ENCODE results near the gene SYK.
A peak's percentile ranks its signal among the peaks of the same experiment; 100 is the strongest.

The SYK gene

DNA sequence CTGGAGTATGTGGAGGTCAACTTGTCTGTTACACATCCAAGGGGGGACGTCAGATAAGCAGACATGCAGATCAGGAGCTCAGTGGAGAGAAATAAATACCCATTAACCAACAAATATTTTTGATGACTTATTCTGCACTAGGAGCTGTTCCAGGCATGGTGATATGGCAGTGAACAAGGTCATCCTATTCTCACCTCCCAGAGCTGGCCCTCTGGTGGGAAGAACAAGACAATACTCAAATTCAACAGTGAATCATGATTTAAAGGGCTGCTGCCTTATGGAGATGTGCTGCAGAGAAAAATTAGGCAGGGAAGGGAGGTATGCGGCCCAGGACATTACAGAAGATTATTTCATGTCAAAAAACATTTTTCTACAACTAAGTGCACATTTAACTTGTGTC is 36.5 kb downstream of the SYK start:
- no peak overlapping the region for H3K27ac Mint-ChIP-seq
- ATAC-seq (replicated peaks): no peak

DNA sequence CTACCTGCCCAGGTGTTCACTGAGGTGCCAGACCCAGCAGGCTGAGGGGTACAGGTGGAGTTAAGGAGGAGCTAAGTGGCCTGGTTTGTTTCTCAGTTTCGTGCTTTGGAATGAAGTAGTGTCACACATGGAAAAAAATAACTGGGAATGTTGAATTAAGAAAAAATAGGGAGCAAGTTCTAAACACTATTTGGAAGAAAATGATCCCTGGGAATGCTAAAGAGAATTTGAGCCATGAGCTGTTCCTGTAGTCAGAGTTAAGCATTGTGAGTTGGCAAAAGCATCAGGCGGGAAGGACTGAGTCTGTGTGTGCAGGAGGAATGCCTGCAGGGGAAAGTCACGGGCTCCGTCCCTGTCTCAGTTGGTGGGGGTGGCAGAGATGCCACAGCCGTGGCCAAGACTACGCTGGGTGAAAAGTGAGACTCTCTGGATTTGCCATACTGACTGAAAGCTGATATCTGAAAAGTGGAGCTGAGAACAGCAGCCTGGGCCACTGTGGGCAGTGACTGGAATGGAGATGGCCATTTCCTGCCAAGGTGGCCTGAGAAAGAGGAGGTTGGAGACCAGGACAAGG is 37.0 kb downstream of the SYK start:
- peaks cover 17 to 36% of the 10 kb centered on the region in 2 donors for H3K27me3 Mint-ChIP-seq
- no peaks in the 10 kb centered on the region for H3K36me3 Mint-ChIP-seq (ENCODE audit: insufficient read depth)
- DNase-seq: no peak
- ATAC-seq (replicated peaks): no peak
- no peak overlapping the region for H3K4me3 Mint-ChIP-seq
- no peaks in the 10 kb centered on the region for H3K9me3 Mint-ChIP-seq
- no peaks in the 10 kb centered on the region for H3K4me1 Mint-ChIP-seq (ENCODE audit: low read depth in 2 of 2)
- H3K27ac Mint-ChIP-seq: no peak overlapping the region

More for the DNA sequence above, 36.5 kb downstream of the SYK start:
- Mint-ChIP-seq H3K27me3 (peaks cover 17 to 42% of the 10 kb centered on the region in 2 donors), H3K4me3 (no peak overlapping the region), H3K9me3 (no peaks in the 10 kb centered on the region), H3K4me1 (ENCODE audit: low read depth in 2 of 2) (no peaks in the 10 kb centered on the region), H3K36me3 (ENCODE audit: insufficient read depth) (no peaks in the 10 kb centered on the region)
- no peak for DNase-seq

DNA sequence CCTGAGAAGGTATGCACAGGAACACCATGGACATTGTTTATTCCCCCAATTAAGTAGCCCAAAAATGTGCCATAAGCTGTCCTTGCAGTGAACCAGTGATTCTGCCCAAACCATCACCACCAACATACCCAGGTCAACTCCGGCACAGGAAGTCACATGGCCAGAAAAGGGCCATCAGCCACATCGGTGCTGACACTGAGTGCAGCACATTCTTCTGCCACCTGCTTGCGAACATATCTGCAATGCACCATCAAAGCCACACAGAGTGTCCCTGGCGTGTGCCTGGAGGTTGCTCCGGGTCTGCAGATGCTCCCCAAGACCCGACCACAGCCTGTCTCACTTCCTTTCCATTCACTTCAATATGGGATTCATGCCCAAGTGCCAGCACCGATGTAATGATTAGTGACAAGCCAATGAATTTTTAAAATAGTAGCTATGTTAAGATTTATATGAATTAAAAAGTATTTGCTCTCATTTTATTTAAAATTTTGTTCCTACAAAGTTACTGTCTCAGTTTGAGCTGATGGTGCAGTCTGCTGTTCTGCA is 37.6 kb downstream of the SYK start:
- no peak overlapping the region for H3K4me3 Mint-ChIP-seq
- H3K27me3 Mint-ChIP-seq: peaks cover 17 to 30% of the 10 kb centered on the region in 2 donors
- no peaks in the 10 kb centered on the region for H3K36me3 Mint-ChIP-seq (ENCODE audit: insufficient read depth)
- no peak for ATAC-seq (replicated peaks)
- no peak overlapping the region for H3K27ac Mint-ChIP-seq
- no peak for DNase-seq
- H3K4me1 Mint-ChIP-seq (ENCODE audit: low read depth in 2 of 2): no peaks in the 10 kb centered on the region
- H3K9me3 Mint-ChIP-seq: no peaks in the 10 kb centered on the region

DNA sequence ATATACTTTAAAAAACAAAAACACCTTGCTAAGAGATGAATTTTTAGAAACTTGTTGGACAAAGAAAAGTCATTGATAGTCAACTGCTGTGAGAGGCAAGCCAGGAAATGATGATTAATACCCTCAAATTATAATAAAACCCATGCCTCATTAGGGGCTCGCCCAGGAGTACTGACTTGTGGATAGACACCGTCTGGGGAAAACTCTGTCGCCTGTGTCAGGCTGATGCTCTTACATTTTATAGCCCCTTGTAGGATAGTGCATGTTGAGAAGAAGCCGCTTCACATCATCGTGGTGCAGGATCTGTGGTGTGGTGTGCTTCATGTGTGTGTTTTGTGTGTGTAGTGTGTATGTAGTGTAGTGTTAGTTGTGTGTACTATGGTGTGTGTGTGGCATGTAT is 39.1 kb downstream of the SYK start:
- ATAC-seq (replicated peaks) (no peak), DNase-seq (no peak)
- peaks cover 4 to 16% of the 10 kb centered on the region in 2 donors for H3K27me3 Mint-ChIP-seq
- no peak overlapping the region for H3K27ac Mint-ChIP-seq
- no peaks in the 10 kb centered on the region for H3K9me3 Mint-ChIP-seq
- H3K4me1 Mint-ChIP-seq (ENCODE audit: low read depth in 2 of 2): no peaks in the 10 kb centered on the region
- H3K4me3 Mint-ChIP-seq: no peak overlapping the region
- H3K36me3 Mint-ChIP-seq (ENCODE audit: insufficient read depth): no peaks in the 10 kb centered on the region

- DNase-seq (no peak), ATAC-seq (replicated peaks) (no peak)
- Mint-ChIP-seq H3K36me3 (ENCODE audit: insufficient read depth) (no peaks in the 10 kb centered on the region), H3K9me3 (no peaks in the 10 kb centered on the region), H3K4me3 (no peak overlapping the region), H3K27ac (no peak overlapping the region), H3K4me1 (ENCODE audit: low read depth in 2 of 2) (no peaks in the 10 kb centered on the region), H3K27me3 (peaks cover 4 to 15% of the 10 kb centered on the region in 2 donors)
Measured at GRCh38 chr9:90841213-90841612, 39.6 kb downstream of the SYK start.

DNA sequence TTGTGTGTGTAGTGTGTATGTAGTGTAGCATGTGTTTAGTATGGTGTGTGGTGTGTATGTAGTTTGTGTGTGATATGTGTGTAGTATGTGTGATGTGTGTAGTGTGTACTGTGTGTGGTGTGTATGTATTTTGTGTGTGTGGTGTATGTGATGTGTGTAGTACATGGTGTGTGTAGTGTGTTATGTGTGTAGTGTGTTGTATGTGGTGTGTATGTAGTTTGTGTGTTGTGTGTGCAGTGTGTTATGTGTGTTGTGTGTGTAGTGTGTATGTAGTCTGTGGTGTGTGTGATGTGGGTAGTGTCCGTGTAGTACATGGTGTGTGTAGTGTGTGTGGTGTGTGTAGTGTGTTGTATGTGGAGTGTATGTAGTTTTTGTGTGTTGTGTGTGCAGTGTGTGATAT is 40.0 kb downstream of the SYK start:
- no peak overlapping the region for H3K27ac Mint-ChIP-seq
- H3K9me3 Mint-ChIP-seq: no peaks in the 10 kb centered on the region
- H3K27me3 Mint-ChIP-seq: peaks cover 4 to 15% of the 10 kb centered on the region in 2 donors
- H3K4me1 Mint-ChIP-seq (ENCODE audit: low read depth in 2 of 2): no peaks in the 10 kb centered on the region
- no peak for DNase-seq
- H3K4me3 Mint-ChIP-seq: no peak overlapping the region
- ATAC-seq (replicated peaks): no peak
- H3K36me3 Mint-ChIP-seq (ENCODE audit: insufficient read depth): no peaks in the 10 kb centered on the region

GRCh38 chr9:90842176-90842777 is 40.7 kb downstream of the SYK start:
- Mint-ChIP-seq H3K9me3 (no peaks in the 10 kb centered on the region), H3K27me3 (peaks cover 4 to 16% of the 10 kb centered on the region in 2 donors)

GRCh38 chr9:90842996-90843395 is 41.4 kb downstream of the SYK start:
- DNase-seq: no peak
- Mint-ChIP-seq H3K27ac (no peak overlapping the region), H3K4me1 (ENCODE audit: low read depth in 2 of 2) (no peaks in the 10 kb centered on the region), H3K9me3 (no peaks in the 10 kb centered on the region), H3K4me3 (no peak overlapping the region), H3K27me3 (peaks cover 0 to 16% of the 10 kb centered on the region in 2 donors), H3K36me3 (ENCODE audit: insufficient read depth) (no peaks in the 10 kb centered on the region)
- ATAC-seq (replicated peaks): peak; percentile 24

More at GRCh38 chr9:90842176-90842777, 40.7 kb downstream of the SYK start:
- no peaks in the 10 kb centered on the region for H3K4me1 Mint-ChIP-seq (ENCODE audit: low read depth in 2 of 2)
- no peak for ATAC-seq (replicated peaks)
- DNase-seq: no peak
- no peak overlapping the region for H3K4me3 Mint-ChIP-seq
- no peaks in the 10 kb centered on the region for H3K36me3 Mint-ChIP-seq (ENCODE audit: insufficient read depth)
- no peak overlapping the region for H3K27ac Mint-ChIP-seq

DNA sequence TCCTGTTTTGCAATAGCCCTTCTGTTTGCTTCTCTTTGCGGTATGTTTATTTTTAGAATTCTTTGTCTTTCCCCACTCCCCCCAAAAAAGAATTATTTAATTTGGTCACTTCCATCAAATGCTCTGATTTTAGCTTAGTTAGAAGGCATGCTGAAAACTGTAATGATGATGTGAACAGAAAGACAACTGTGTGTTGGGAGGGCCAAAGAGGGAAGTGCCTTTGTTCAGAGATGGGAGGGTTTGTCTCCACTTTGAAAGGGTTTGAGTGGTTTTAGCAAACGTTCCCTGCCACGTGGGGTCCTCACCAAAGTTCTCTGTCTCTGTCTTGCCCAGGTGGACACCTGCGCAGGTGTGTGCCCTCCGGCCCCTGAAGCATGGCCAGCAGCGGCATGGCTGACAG is 41.9 kb downstream of the SYK start:
- ATAC-seq (replicated peaks) (no peak), DNase-seq (no peak)
- Mint-ChIP-seq H3K4me1 (ENCODE audit: low read depth in 2 of 2) (no peaks in the 10 kb centered on the region), H3K27ac (no peak overlapping the region), H3K9me3 (no peaks in the 10 kb centered on the region), H3K27me3 (peaks cover 2 to 22% of the 10 kb centered on the region in 2 donors), H3K4me3 (no peak overlapping the region), H3K36me3 (ENCODE audit: insufficient read depth) (no peaks in the 10 kb centered on the region)

- ATAC-seq (replicated peaks) (no peak), DNase-seq (no peak)
- Mint-ChIP-seq H3K9me3 (no peaks in the 10 kb centered on the region), H3K4me3 (no peak overlapping the region), H3K27ac (no peak overlapping the region), H3K36me3 (ENCODE audit: insufficient read depth) (no peaks in the 10 kb centered on the region), H3K27me3 (peaks cover 6 to 28% of the 10 kb centered on the region in 2 donors), H3K4me1 (ENCODE audit: low read depth in 2 of 2) (no peaks in the 10 kb centered on the region)
Measured at GRCh38 chr9:90844326-90844725, 42.7 kb downstream of the SYK start.

DNA sequence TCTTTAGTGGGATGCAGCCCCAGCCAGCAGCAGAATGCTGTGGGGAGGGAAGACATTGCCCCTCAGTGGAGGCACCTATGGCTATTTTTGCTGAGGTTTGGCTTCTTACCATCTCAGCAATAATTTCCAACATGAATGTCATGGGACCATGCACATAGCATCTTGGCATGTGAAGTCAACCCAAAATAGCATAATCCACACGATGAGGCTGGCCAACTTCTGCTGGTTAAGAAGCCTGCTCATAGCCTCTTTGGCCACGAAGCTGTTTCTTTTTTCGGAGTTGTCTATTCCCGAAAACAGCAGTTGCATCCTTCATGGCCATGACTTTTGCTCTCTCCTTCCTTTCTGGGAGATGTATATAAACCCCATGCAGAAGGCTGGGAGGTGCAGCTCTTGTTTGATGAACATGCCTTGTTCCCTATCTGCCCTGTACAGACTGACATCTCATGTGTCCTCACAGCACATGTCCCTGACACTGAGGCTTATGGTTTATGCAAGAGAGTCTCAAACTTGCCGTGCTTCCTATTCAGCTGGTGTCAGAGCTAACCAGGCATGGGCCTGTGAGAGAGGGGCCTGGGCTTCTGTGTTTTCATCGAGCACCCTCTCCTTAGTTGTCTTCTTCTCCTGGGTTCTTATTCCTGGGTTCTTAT is 45.3 kb downstream of the SYK start:
- no peak overlapping the region for H3K27ac Mint-ChIP-seq
- peaks cover 6 to 28% of the 10 kb centered on the region in 2 donors for H3K27me3 Mint-ChIP-seq
- no peak overlapping the region for H3K4me3 Mint-ChIP-seq
- H3K4me1 Mint-ChIP-seq (ENCODE audit: low read depth in 2 of 2): no peaks in the 10 kb centered on the region
- DNase-seq: no peak
- peaks cover 3% of the 10 kb centered on the region for H3K36me3 Mint-ChIP-seq (ENCODE audit: insufficient read depth)
- ATAC-seq (replicated peaks): no peak
- no peaks in the 10 kb centered on the region for H3K9me3 Mint-ChIP-seq

DNA sequence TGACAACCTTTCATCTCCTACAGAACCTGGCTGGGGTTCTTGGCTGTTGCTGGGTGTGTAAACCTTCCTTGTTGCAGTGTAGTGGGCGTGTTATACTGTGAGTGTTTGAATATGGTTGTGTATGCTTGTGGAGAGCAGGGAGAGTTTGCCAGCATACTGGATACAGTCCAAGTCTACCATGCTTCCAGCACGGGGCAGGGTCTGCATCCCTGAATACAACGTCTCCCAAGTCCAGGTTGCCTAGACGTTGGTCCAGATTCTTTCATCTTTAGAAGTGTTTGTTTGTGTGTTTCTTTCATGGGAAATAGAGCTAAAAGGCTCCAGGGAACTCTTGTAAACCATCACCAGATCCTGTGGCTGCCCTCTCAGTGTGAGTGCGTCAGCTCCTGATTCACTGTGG is 46.4 kb downstream of the SYK start:
- Mint-ChIP-seq H3K4me1 (ENCODE audit: low read depth in 2 of 2) (no peaks in the 10 kb centered on the region), H3K9me3 (no peaks in the 10 kb centered on the region), H3K36me3 (ENCODE audit: insufficient read depth) (peaks cover 3% of the 10 kb centered on the region), H3K4me3 (no peak overlapping the region), H3K27ac (no peak overlapping the region), H3K27me3 (peaks cover 6 to 32% of the 10 kb centered on the region in 2 donors)
- DNase-seq: no peak
- no peak for ATAC-seq (replicated peaks)

GRCh38 chr9:90848866-90849265 is 47.2 kb downstream of the SYK start:
- Mint-ChIP-seq H3K36me3 (ENCODE audit: insufficient read depth) (peaks cover 3% of the 10 kb centered on the region), H3K27me3 (peaks cover 6 to 37% of the 10 kb centered on the region in 2 donors), H3K27ac (no peak overlapping the region)

DNA sequence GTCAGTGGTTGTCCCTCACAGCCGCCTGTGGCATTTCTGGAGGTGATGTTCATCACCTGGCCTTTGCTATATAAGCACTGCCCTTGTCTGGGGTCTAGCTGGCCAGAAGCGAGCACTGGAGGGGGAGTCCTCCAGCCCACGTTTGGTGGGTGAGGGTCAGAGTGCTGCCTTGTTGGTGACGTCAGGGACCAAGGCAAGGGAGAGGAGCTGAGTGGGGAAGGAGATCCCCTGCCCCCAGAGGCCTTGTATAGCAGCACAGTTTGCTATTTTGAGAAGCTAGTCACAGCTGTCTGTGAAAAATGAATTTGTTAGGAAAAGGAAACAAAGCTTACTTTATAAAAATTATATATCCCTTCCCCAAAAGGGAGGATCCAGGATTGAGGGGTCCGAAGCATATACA is 49.8 kb downstream of the SYK start:
- peaks cover 3% of the 10 kb centered on the region for H3K36me3 Mint-ChIP-seq (ENCODE audit: insufficient read depth)
- H3K27me3 Mint-ChIP-seq: peaks cover 12 to 48% of the 10 kb centered on the region in 2 donors
- no peaks in the 10 kb centered on the region for H3K4me1 Mint-ChIP-seq (ENCODE audit: low read depth in 2 of 2)
- ATAC-seq (replicated peaks) (no peak), DNase-seq (no peak)
- H3K9me3 Mint-ChIP-seq: no peaks in the 10 kb centered on the region
- H3K4me3 Mint-ChIP-seq: no peak overlapping the region
- no peak overlapping the region for H3K27ac Mint-ChIP-seq

More at GRCh38 chr9:90848866-90849265, 47.2 kb downstream of the SYK start:
- DNase-seq (no peak), ATAC-seq (replicated peaks) (no peak)
- no peak overlapping the region for H3K4me3 Mint-ChIP-seq
- H3K9me3 Mint-ChIP-seq: no peaks in the 10 kb centered on the region
- no peaks in the 10 kb centered on the region for H3K4me1 Mint-ChIP-seq (ENCODE audit: low read depth in 2 of 2)

Data from effector memory CD8-positive, alpha-beta T cell (primary cell).